ENCODE results near the gene C4B. TPM values are rescaled to one million over a fixed set of nuclear protein-coding genes. Genes with fewer than 3 reads are reported as not detected.

The C4B gene
- total RNA-seq, 4 donors from 2014 or later = 266 to 420 (median 299) TPM

DNA sequence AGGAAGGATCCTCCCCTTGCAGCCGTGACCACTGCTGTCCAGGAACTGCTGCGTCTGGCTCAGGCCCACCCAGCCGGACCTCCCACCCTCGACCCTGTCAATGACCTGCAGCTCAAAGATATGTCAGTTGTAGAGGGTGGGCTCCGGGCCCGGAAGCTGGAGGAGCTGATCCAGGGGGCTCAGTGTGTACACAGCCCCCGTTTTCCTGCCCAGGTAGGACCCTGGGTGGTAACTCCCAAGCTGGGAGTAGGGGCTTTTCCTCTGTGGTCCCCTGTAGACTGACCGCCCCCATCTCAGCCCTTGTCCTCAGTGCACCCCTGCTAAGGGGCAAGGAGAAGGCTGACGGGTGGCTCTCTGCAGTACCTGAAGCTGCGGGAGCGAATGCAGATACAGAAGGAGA, 46.3 kb upstream of the C4B start:
- DNase-seq (ENCODE audit: low spot score in 2 of 2) = no peak
- TF ChIP-seq POLR2A (IDR thresholded peaks at IDR 0.05) (no peak), EP300 (IDR thresholded peaks at IDR 0.05) (no peak)
- TF ChIP-seq, protein P1, sequence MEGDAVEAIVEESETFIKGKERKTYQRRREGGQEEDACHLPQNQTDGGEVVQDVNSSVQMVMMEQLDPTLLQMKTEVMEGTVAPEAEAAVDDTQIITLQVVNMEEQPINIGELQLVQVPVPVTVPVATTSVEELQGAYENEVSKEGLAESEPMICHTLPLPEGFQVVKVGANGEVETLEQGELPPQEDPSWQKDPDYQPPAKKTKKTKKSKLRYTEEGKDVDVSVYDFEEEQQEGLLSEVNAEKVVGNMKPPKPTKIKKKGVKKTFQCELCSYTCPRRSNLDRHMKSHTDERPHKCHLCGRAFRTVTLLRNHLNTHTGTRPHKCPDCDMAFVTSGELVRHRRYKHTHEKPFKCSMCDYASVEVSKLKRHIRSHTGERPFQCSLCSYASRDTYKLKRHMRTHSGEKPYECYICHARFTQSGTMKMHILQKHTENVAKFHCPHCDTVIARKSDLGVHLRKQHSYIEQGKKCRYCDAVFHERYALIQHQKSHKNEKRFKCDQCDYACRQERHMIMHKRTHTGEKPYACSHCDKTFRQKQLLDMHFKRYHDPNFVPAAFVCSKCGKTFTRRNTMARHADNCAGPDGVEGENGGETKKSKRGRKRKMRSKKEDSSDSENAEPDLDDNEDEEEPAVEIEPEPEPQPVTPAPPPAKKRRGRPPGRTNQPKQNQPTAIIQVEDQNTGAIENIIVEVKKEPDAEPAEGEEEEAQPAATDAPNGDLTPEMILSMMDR (IDR thresholded peaks at IDR 0.05) = no peak
- Histone ChIP-seq H3K36me3 (peaks cover 0 to 76% (median 37%) of the 10 kb centered on the region in 3 donors), H3K9me3 (no peaks in the 10 kb centered on the region), H3K4me3 (no peak overlapping the region), H3K27me3 (no peaks in the 10 kb centered on the region), H3K4me1 (peaks cover 0 to 28% (median 15%) of the 10 kb centered on the region in 4 donors), H3K27ac (no peak overlapping the region)
- WGBS, 2 donors = 76 to 79% methylated on average over 7 to 11 of the region's 11 CpGs

DNA sequence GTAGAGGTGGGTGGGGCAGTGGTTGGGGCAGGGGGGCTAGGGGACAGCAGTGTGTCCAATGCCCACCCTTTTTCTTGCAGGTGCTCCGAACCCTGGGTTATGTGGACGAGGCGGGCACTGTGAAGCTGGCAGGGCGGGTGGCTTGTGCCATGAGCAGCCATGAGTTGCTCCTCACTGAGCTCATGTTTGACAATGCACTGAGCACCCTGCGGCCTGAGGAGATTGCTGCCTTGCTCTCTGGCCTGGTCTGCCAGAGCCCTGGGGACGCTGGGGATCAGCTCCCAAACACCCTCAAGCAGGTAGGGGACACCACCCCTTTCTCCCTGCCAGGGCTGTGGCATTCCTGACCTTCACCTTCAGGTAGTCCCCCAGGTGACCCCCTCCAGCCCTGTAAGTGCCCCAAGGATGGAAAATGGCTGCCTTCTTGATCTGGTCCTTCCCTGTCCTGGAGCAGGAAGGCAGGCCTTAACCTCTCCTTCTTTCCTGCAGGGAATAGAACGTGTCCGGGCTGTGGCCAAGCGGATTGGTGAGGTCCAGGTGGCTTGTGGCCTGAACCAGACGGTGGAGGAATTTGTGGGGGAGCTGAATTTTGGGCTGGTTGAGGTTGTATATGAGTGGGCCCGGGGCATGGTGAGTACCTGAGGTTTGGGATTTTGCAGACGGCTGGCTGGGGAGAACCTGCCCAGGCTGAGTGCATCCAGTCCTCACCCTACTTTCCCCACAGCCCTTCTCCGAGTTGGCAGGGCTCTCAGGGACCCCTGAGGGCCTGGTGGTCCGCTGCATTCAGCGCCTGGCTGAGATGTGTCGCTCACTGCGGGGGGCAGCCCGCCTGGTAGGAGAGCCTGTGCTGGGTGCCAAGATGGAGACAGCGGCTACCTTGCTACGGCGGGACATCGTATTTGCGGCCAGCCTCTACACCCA, 45.5 kb upstream of the C4B start:
- Histone ChIP-seq H3K27me3 (no peaks in the 10 kb centered on the region), H3K4me3 (no peak overlapping the region), H3K9me3 (no peaks in the 10 kb centered on the region), H3K4me1 (peaks cover 0 to 35% (median 17%) of the 10 kb centered on the region in 4 donors), H3K27ac (no peak overlapping the region), H3K36me3 (peaks cover 0 to 69% (median 31%) of the 10 kb centered on the region in 3 donors)
- 83 to 84% methylated on average over 20 to 23 of the region's 23 CpGs for whole genome bisulfite sequencing, 2 donors
- DNase-seq (ENCODE audit: low spot score in 2 of 2) = no peak
- TF ChIP-seq, protein P1 (IDR thresholded peaks at IDR 0.05) = no peak
- TF ChIP-seq POLR2A (IDR thresholded peaks at IDR 0.05) = no peak
- TF ChIP-seq EP300 (IDR thresholded peaks at IDR 0.05) = no peak

DNA sequence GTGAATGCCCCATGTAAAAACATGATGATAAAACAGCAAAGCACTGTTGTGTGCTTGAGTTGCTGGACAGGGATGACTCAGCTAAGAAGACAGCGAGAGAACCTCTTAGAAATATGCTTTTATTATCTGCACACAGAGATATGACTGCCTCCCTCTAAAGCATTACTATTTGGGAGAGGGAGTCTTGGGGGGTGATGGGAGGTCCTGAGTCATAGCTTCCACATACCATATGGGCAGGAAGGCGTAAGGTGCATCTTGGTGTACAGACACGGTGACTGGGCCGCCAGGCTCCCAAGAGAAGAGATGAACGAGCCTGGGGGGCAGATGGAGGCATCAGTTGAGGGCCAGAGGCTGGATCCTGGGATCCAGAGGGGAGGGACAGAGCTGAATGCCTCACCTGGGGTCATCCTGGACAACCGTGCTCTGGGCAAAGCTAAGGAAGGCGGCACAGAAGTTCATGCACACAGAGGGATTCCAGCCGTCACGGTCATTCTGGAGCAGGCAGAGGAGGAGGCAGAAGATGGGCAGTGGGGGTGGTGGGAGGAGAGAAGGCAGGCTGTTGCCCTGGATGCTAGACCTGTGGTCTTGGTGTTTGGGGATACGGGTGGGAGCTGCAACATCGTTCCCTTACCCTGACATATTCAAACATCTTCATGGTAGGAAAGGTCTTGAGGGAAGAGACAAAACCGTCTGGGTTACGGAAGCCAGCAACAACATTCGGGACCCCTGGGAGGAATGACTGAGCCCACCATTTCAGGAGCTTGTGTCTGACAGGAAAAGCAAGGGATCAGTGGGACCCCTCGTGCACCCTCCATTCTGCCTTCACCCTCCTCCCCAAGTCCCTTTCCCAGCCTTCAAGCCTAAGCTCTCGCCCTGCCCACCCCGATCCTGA, 44.6 kb upstream of the C4B start:
- WGBS, 2 donors = 65 to 67% methylated on average over 17 of the region's 17 CpGs
- Histone ChIP-seq H3K36me3 (peaks cover 0 to 60% (median 25%) of the 10 kb centered on the region in 3 donors), H3K4me1 (peaks cover 0 to 36% (median 17%) of the 10 kb centered on the region in 4 donors), H3K4me3 (no peak overlapping the region), H3K27ac (peak overlapping the region in 2 of 4 donors; percentile 98), H3K9me3 (no peaks in the 10 kb centered on the region), H3K27me3 (no peaks in the 10 kb centered on the region)
- no peak for DNase-seq (ENCODE audit: low spot score in 2 of 2)
- TF ChIP-seq POLR2A (IDR thresholded peaks at IDR 0.05) (no peak), EP300 (IDR thresholded peaks at IDR 0.05) (no peak)
- TF ChIP-seq, protein P1 (IDR thresholded peaks at IDR 0.05) = no peak

DNA sequence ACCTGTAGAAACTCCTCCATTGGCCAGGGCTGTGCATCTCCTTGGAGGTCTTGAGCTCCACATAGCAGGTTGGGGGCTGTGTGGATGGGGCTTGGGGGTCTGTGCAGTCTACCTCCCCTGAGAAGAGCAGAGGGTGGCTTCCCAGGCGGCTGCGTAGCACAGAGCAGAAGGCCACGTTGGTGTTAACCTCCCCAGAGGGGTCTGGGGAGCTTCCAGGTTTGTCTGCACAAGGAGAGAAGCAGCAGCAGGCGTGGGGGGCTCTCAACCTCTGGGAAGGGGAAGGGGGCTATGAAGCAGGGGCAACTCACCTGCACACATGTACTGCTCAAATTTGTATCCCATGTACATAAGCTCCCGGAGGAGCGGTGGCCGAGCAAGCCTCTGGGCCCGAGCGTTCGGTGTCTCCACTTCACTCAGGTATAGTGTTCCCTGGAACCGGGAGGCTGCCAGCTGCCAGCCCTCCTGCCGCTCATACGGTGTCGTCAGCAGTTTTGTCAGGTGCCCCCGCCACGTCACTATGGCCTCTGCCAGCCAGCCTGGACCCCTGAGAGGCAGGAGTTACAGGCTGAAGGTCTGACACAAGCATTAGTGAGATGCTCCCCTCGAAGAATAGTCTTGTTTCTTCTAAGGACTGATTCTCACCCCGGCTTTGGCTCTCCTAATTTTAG, 43.9 kb upstream of the C4B start:
- peaks cover 0 to 53% (median 19%) of the 10 kb centered on the region in 3 donors for H3K36me3 ChIP-seq

More for the DNA sequence above, 43.9 kb upstream of the C4B start:
- no peaks in the 10 kb centered on the region for H3K27me3 ChIP-seq
- no peaks in the 10 kb centered on the region for H3K9me3 ChIP-seq
- no peak for TF ChIP-seq EP300 (IDR thresholded peaks at IDR 0.05)
- no peak for TF ChIP-seq POLR2A (IDR thresholded peaks at IDR 0.05)
- TF ChIP-seq, protein P1 (IDR thresholded peaks at IDR 0.05) = no peak
- peaks cover 0 to 36% (median 17%) of the 10 kb centered on the region in 4 donors for H3K4me1 ChIP-seq
- no peak for DNase-seq (ENCODE audit: low spot score in 2 of 2)
- 67 to 72% methylated on average over 13 to 16 of the region's 18 CpGs for WGBS, 2 donors
- peak overlapping the region; percentile 95 to 100 (median 98) for H3K27ac ChIP-seq
- H3K4me3 ChIP-seq = peak overlapping the region in 3 of 4 donors; percentile 67 to 93 (median 79)
